Tibial artery (tissue), 4 donors: ENCODE results near the gene EPHA7.

Experiments
- DNase-seq, 2 donors: peaks; one replicate each; pipeline ENCODE4 v3.0.0-alpha.2; 2019
- H3K27ac ChIP-seq, 2 donors: fragments of 200-600 bp; sonication (generic) in 1 of 2; 1 replicate in 1 of 2; 2 replicates in 1 of 2; pipeline ENCODE4 v1.5.1; 2018 to 2019; ENCODE audit warnings: mild to moderate bottlenecking in 1 of 2
- H3K27me3 ChIP-seq, 2 donors: fragments of 200-600 bp; sonication (generic) in 1 of 2; one replicate each; pipeline versions ENCODE4 v1.5.1 to v1.6.0; 2016 to 2019
- H3K36me3 ChIP-seq, 3 donors: fragments of 200-600 bp; sonication (generic) in 2 of 3; one replicate each; pipeline ENCODE4 v1.5.1; 2016 to 2019; ENCODE audit warnings: mild to moderate bottlenecking in 2 of 3
- H3K4me1 ChIP-seq, 4 donors: fragments of 200-600 bp; sonication (generic) in 2 of 4; 1 replicate in 3 of 4; 2 replicates in 1 of 4; pipeline ENCODE4 v1.5.1; 2016 to 2019
- H3K4me3 ChIP-seq, 2 donors: fragments of 200-600 bp; sonication (generic) in 1 of 2; 1 replicate in 1 of 2; 2 replicates in 1 of 2; pipeline ENCODE4 v1.5.1; 2018 to 2019; ENCODE audit warnings: mild to moderate bottlenecking in 2 of 2
- H3K9me3 ChIP-seq, 3 donors: fragments of 200-600 bp; sonication (generic) in 1 of 3; one replicate each; pipeline ENCODE4 v1.5.1; 2016 to 2019
- CTCF ChIP-seq, 2 experiments: fragments of 200-600 bp in 1 of 2; fragments of 450-650 bp in 1 of 2; IDR thresholded peaks; one replicate each; pipeline ENCODE4 v1.5.1; 2017 to 2019; ENCODE audit warnings: antibody characterized with exemption in 2 of 2, mild to moderate bottlenecking in 1 of 2, moderate library complexity in 1 of 2
- intact Hi-C: fragments of 100-400 bp; cut with DNase I; formaldehyde crosslinking; loops from one replicate; pipeline ENCODE4 v1.15.0; 2023; ENCODE audit warnings: low total_unique reads

EPHA7 gene

GRCh38 chr6:93351222-93351621 lies 68.1 kb downstream of the EPHA7 start:
- Histone ChIP-seq H3K36me3 (no peaks in the 10 kb centered on the region), H3K27me3 (no peaks in the 10 kb centered on the region), H3K4me3 (no peak overlapping the region), H3K9me3 (no peaks in the 10 kb centered on the region), H3K4me1 (no peaks in the 10 kb centered on the region), H3K27ac (no peak overlapping the region)
- no peak for TF ChIP-seq CTCF (IDR thresholded peaks at IDR 0.05)
- intact Hi-C loops: no loop called here
- no peak for DNase-seq

GRCh38 chr6:93350774-93351173 lies 68.6 kb downstream of the EPHA7 start:
- no peak for TF ChIP-seq CTCF (IDR thresholded peaks at IDR 0.05)
- H3K4me1 ChIP-seq: no peaks in the 10 kb centered on the region
- H3K27ac ChIP-seq: no peak overlapping the region
- no peaks in the 10 kb centered on the region for H3K9me3 ChIP-seq
- intact Hi-C loops: no loop called here
- no peaks in the 10 kb centered on the region for H3K27me3 ChIP-seq
- H3K36me3 ChIP-seq: no peaks in the 10 kb centered on the region
- no peak overlapping the region for H3K4me3 ChIP-seq
- no peak for DNase-seq

- no peaks in the 10 kb centered on the region for H3K4me1 ChIP-seq
- no peaks in the 10 kb centered on the region for H3K27me3 ChIP-seq
- TF ChIP-seq CTCF (IDR thresholded peaks at IDR 0.05): no peak
- no peak overlapping the region for H3K27ac ChIP-seq
- intact Hi-C loops: no loop called here
- DNase-seq: no peak
- no peaks in the 10 kb centered on the region for H3K9me3 ChIP-seq
- no peak overlapping the region for H3K4me3 ChIP-seq
- H3K36me3 ChIP-seq: no peaks in the 10 kb centered on the region
Measured at GRCh38 chr6:93344333-93344835, 75.0 kb downstream of the EPHA7 start.

- H3K4me1 ChIP-seq: no peaks in the 10 kb centered on the region
- DNase-seq: no peak
- H3K4me3 ChIP-seq: no peak overlapping the region
- no peaks in the 10 kb centered on the region for H3K27me3 ChIP-seq
- intact Hi-C loops: no loop called here
- H3K9me3 ChIP-seq: no peaks in the 10 kb centered on the region
- H3K27ac ChIP-seq: no peak overlapping the region
- no peak for TF ChIP-seq CTCF (IDR thresholded peaks at IDR 0.05)
- H3K36me3 ChIP-seq: no peaks in the 10 kb centered on the region
Measured at GRCh38 chr6:93343476-93343875, 75.9 kb downstream of the EPHA7 start.

- no peaks in the 10 kb centered on the region for H3K27me3 ChIP-seq
- no peak for TF ChIP-seq CTCF (IDR thresholded peaks at IDR 0.05)
- intact Hi-C loops: no loop called here
- no peak overlapping the region for H3K27ac ChIP-seq
- no peak for DNase-seq
- H3K4me1 ChIP-seq: no peaks in the 10 kb centered on the region
- no peak overlapping the region for H3K4me3 ChIP-seq
- H3K9me3 ChIP-seq: no peaks in the 10 kb centered on the region
- no peaks in the 10 kb centered on the region for H3K36me3 ChIP-seq
Measured at GRCh38 chr6:93341900-93342613, 77.3 kb downstream of the EPHA7 start.
